HUES6 (cell line): ENCODE measurements around the gene DBNL.

ENCODE experiments used
- H3K27ac ChIP-seq: 2 replicates; pipeline ENCODE4 v1.7.0; 2013; ENCODE audit warnings: low read depth, mild to moderate bottlenecking, low read length, inconsistent platforms
- H3K27me3 ChIP-seq: 2 replicates; pipeline ENCODE4 v1.6.1; 2013; ENCODE audit warnings: low read length; ENCODE audit not compliant: control insufficient read depth, insufficient read depth
- H3K36me3 ChIP-seq: 2 replicates; pipeline ENCODE4 v1.6.1; 2013; ENCODE audit warnings: low read length; ENCODE audit not compliant: control insufficient read depth, insufficient read depth
- H3K4me1 ChIP-seq: 2 replicates; pipeline ENCODE4 v1.6.1; 2013; ENCODE audit warnings: low read length; ENCODE audit not compliant: control insufficient read depth, insufficient read depth
- H3K4me3 ChIP-seq: 2 replicates; pipeline ENCODE4 v1.5.1; 2013; ENCODE audit warnings: low read depth, low read length
- H3K9ac ChIP-seq: one replicate; pipeline ENCODE4 v1.6.1; 2013; ENCODE audit warnings: mild to moderate bottlenecking, low read length
- H3K9me3 ChIP-seq: 2 replicates; pipeline ENCODE4 v1.6.1; 2013; ENCODE audit warnings: low read depth, low read length; ENCODE audit not compliant: control insufficient read depth, insufficient read depth

DBNL gene

GRCh38 chr7:44110719-44111635, 66.5 kb downstream of the DBNL start:
- Histone ChIP-seq H3K36me3 (peaks cover 62% of the 10 kb centered on the region), H3K4me1 (peaks cover 4% of the 10 kb centered on the region)

More at GRCh38 chr7:44110719-44111635, 66.5 kb downstream of the DBNL start:
- Histone ChIP-seq H3K9me3 (no peaks in the 10 kb centered on the region), H3K9ac (no peak overlapping the region), H3K27ac (no peak overlapping the region), H3K27me3 (no peaks in the 10 kb centered on the region), H3K4me3 (no peak overlapping the region)
